Right hindlimb (tissue), 1 donor: Measurements from ENCODE around the gene PRDX5.
A peak's percentile ranks its signal among the peaks of the same experiment; 100 is the strongest.
"Not testable (repeated sequence)": the region's sequence is repeated elsewhere in the genome, so short reads cannot be mapped to it uniquely, and the experiment has no call there.

Experiments
- DNase-seq: peaks from one replicate; pipeline ENCODE4 v3.0.0-alpha.2; 2018

The PRDX5 gene

GRCh38 chr11:64306563-64306875 is 11.4 kb upstream of the PRDX5 start:
- no peak for DNase-seq

GRCh38 chr11:64306876-64307622 is 10.9 kb upstream of the PRDX5 start:
- no peak for DNase-seq

GRCh38 chr11:64307795-64308194 is 10.1 kb upstream of the PRDX5 start:
- DNase-seq = not testable (repeated sequence)

GRCh38 chr11:64312947-64313346 is 5.0 kb upstream of the PRDX5 start:
- no peak for DNase-seq

- DNase-seq = no peak
These were observed 4.3 kb upstream of the PRDX5 start for GRCh38 chr11:64313491-64314145.

- no peak for DNase-seq
These were observed 3.6 kb upstream of the PRDX5 start for GRCh38 chr11:64314146-64314804.

- no peak for DNase-seq
These were observed 2.9 kb upstream of the PRDX5 start for GRCh38 chr11:64314805-64315561.

GRCh38 chr11:64315667-64316526 is 2.0 kb upstream of the PRDX5 start:
- not testable (repeated sequence) for DNase-seq

GRCh38 chr11:64316672-64317324 is 1.1 kb upstream of the PRDX5 start:
- DNase-seq = no peak

GRCh38 chr11:64317325-64317960 is 478 bp upstream of the PRDX5 start, which contains the start of gene TRMT112:
TSS of gene TRMT112 (minus strand) at chr11:64317559. CDS start at chr11:64317526, 33 bp downstream.
- DNase-seq = peak; percentile 97

- DNase-seq = no peak
These were observed 1.1 kb downstream of the PRDX5 start for GRCh38 chr11:64318766-64319761.

- no peak for DNase-seq
These were observed 2.6 kb downstream of the PRDX5 start for GRCh38 chr11:64320556-64320955.

GRCh38 chr11:64321026-64321425 is 3.1 kb downstream of the PRDX5 start:
- no peak for DNase-seq

GRCh38 chr11:64321533-64321932 is 3.6 kb downstream of the PRDX5 start:
- no peak for DNase-seq

- DNase-seq = no peak
These were observed 5.0 kb downstream of the PRDX5 start for GRCh38 chr11:64322925-64323260.

GRCh38 chr11:64323373-64323772 is 5.5 kb downstream of the PRDX5 start:
- no peak for DNase-seq

GRCh38 chr11:64323984-64324383 is 6.1 kb downstream of the PRDX5 start:
- DNase-seq = not testable (repeated sequence)

GRCh38 chr11:64324692-64325469 is 7.0 kb downstream of the PRDX5 start:
- no peak for DNase-seq

GRCh38 chr11:64327375-64327774 is 9.5 kb downstream of the PRDX5 start:
- DNase-seq = no peak
